ENCODE measurements around the gene TMEM127. TPM values are rescaled to one million over a fixed set of nuclear protein-coding genes. Genes with fewer than 3 reads are reported as not detected.
"Not testable (repeated sequence)": the region's sequence is repeated elsewhere in the genome, so short reads cannot be mapped to it uniquely, and the experiment has no call there.

Gene TMEM127
- total and polyA plus RNA-seq, 2 donors from 2014 or later = 37.4 to 72.3 TPM

DNA sequence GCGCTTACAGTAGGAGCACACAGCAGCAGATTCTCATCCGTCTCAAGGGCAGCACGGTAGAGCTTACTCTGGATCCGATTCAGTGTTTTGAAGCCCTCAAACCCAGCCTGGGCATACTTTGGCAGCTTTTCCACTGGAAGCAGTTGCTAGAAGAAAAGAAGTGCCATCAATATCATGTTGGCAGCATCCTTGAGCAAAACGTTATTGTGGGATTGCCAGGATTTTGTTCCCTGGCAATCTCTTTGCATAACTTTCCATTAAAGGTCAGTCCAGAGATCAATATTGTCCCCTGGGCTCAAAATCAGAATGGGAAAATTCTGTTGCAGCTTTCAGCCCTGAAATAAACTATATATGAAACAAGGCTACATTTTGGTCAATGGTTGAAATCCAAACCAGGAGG lies 31.1 kb upstream of the TMEM127 start:
- Histone ChIP-seq H3K4me3 (ENCODE audit: low read length in 3 of 3) (no peak overlapping the region), H3K27ac (ENCODE audit: low read depth in 2 of 2, low read length in 2 of 2) (no peak overlapping the region), H3K4me1 (ENCODE audit: control insufficient read depth in 2 of 3, insufficient read depth in 2 of 3, low read depth in 1 of 3, low read length in 3 of 3) (peaks cover 0 to 3% (median 0%) of the 10 kb centered on the region in 3 donors), H3K9ac (ENCODE audit: low read length in 3 of 3) (no peak overlapping the region), H3K36me3 (ENCODE audit: control insufficient read depth in 2 of 3, insufficient read depth in 3 of 3, low read length in 3 of 3) (peaks cover 33 to 83% (median 74%) of the 10 kb centered on the region in 3 donors), H3K9me3 (ENCODE audit: control insufficient read depth in 2 of 3, insufficient read depth in 1 of 3, low read length in 3 of 3) (no peaks in the 10 kb centered on the region), H3K27me3 (ENCODE audit: control insufficient read depth, insufficient read depth, low read length) (no peaks in the 10 kb centered on the region)
- no peak for FAIRE-seq
- intact Hi-C loops (cut with DNase I) = no loop called here
- TF ChIP-seq, protein P1, sequence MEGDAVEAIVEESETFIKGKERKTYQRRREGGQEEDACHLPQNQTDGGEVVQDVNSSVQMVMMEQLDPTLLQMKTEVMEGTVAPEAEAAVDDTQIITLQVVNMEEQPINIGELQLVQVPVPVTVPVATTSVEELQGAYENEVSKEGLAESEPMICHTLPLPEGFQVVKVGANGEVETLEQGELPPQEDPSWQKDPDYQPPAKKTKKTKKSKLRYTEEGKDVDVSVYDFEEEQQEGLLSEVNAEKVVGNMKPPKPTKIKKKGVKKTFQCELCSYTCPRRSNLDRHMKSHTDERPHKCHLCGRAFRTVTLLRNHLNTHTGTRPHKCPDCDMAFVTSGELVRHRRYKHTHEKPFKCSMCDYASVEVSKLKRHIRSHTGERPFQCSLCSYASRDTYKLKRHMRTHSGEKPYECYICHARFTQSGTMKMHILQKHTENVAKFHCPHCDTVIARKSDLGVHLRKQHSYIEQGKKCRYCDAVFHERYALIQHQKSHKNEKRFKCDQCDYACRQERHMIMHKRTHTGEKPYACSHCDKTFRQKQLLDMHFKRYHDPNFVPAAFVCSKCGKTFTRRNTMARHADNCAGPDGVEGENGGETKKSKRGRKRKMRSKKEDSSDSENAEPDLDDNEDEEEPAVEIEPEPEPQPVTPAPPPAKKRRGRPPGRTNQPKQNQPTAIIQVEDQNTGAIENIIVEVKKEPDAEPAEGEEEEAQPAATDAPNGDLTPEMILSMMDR (IDR thresholded peaks at IDR 0.05; ENCODE audit: borderline replicate concordance, extremely low read depth, insufficient read depth) = no peak
- DNase-seq = no peak

GRCh38 chr2:96294271-96294670 lies 28.5 kb upstream of the TMEM127 start:
- DNase-seq = not testable (repeated sequence)

DNA sequence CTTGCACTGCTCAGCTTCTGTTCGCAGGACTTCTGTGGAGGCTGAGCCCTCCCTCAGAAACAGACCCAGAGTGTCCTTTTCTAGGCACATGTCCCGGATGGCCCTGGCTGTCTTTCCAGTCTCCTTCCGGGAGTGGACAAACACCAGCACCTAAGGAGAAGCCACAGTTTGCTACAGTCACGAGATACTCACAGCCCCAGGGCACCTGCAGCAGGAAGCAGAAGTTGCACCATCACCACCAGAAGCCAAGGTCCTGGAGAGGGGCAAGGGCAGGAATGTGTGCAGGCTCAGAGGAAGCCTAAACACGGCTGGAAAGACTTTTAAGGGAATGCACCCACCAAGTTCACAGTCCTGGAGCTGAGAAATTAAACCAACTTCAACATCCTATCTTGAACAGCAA lies 26.0 kb upstream of the TMEM127 start:
- DNase-seq (no peak), FAIRE-seq (no peak)
- Histone ChIP-seq H3K4me1 (ENCODE audit: control insufficient read depth in 2 of 3, insufficient read depth in 2 of 3, low read depth in 1 of 3, low read length in 3 of 3) (no peaks in the 10 kb centered on the region), H3K27ac (ENCODE audit: low read depth in 2 of 2, low read length in 2 of 2) (no peak overlapping the region), H3K9me3 (ENCODE audit: control insufficient read depth in 2 of 3, insufficient read depth in 1 of 3, low read length in 3 of 3) (no peaks in the 10 kb centered on the region), H3K27me3 (ENCODE audit: control insufficient read depth, insufficient read depth, low read length) (no peaks in the 10 kb centered on the region), H3K36me3 (ENCODE audit: control insufficient read depth in 2 of 3, insufficient read depth in 3 of 3, low read length in 3 of 3) (peaks cover 26 to 89% (median 81%) of the 10 kb centered on the region in 3 donors), H3K4me3 (ENCODE audit: low read length in 3 of 3) (no peak overlapping the region), H3K9ac (ENCODE audit: low read length in 3 of 3) (no peak overlapping the region)
- intact Hi-C loops (cut with DNase I) = no loop called here
- TF ChIP-seq, protein P1 (IDR thresholded peaks at IDR 0.05; ENCODE audit: borderline replicate concordance, extremely low read depth, insufficient read depth) = no peak

More at GRCh38 chr2:96294271-96294670, 28.5 kb upstream of the TMEM127 start:
- H3K4me1 ChIP-seq (ENCODE audit: control insufficient read depth in 2 of 3, insufficient read depth in 2 of 3, low read depth in 1 of 3, low read length in 3 of 3); H3K9me3 ChIP-seq (ENCODE audit: control insufficient read depth in 2 of 3, insufficient read depth in 1 of 3, low read length in 3 of 3); H3K4me3 ChIP-seq (ENCODE audit: low read length in 3 of 3); FAIRE-seq; H3K27ac ChIP-seq (ENCODE audit: low read depth in 2 of 2, low read length in 2 of 2); H3K9ac ChIP-seq (ENCODE audit: low read length in 3 of 3); intact Hi-C loops (cut with DNase I); H3K27me3 ChIP-seq (ENCODE audit: control insufficient read depth, insufficient read depth, low read length): not testable (repeated sequence)
- H3K36me3 ChIP-seq (ENCODE audit: control insufficient read depth in 2 of 3, insufficient read depth in 3 of 3, low read length in 3 of 3) = peaks cover 27 to 89% (median 82%) of the 10 kb centered on the region in 3 donors

DNA sequence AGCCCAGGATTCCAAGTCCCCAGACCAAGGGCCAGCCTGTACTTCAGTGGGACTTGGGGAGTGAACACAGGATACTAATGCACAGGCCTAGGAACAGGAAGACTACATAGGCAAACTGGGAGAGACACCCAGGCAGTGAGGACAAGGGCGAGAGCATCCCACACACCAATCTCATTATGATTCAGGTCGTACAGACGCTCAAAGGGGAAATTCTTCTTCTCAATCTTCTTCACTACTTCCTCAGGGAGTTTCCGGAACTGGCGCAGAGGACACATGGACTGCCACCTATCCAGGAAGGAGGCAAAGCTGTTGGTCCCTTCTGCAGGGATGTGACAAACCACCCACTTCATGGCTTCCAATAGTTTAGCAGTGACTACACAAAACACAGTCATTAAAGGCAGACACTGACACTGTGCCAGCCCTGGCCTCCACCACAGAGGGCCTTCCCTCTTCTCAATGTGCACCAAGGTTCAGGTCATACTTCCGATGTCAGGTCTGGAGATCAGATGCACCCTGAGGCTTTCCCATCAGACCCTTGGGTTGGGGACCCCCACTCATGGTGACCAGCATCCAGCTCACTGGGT lies 21.6 kb upstream of the TMEM127 start:
- H3K27ac ChIP-seq (ENCODE audit: low read depth in 2 of 2, low read length in 2 of 2) = no peak overlapping the region
- H3K27me3 ChIP-seq (ENCODE audit: control insufficient read depth, insufficient read depth, low read length) = no peaks in the 10 kb centered on the region
- DNase-seq = no peak
- no peaks in the 10 kb centered on the region for H3K4me1 ChIP-seq (ENCODE audit: control insufficient read depth in 2 of 3, insufficient read depth in 2 of 3, low read depth in 1 of 3, low read length in 3 of 3)
- H3K9ac ChIP-seq (ENCODE audit: low read length in 3 of 3) = no peak overlapping the region
- no peak for FAIRE-seq
- TF ChIP-seq, protein P1 (IDR thresholded peaks at IDR 0.05; ENCODE audit: borderline replicate concordance, extremely low read depth, insufficient read depth) = no peak
- peaks cover 21 to 96% (median 88%) of the 10 kb centered on the region in 3 donors for H3K36me3 ChIP-seq (ENCODE audit: control insufficient read depth in 2 of 3, insufficient read depth in 3 of 3, low read length in 3 of 3)
- intact Hi-C loops (cut with DNase I) = no loop called here
- no peak overlapping the region for H3K4me3 ChIP-seq (ENCODE audit: low read length in 3 of 3)
- no peaks in the 10 kb centered on the region for H3K9me3 ChIP-seq (ENCODE audit: control insufficient read depth in 2 of 3, insufficient read depth in 1 of 3, low read length in 3 of 3)
